Raji (cell line): ENCODE measurements around the gene CEP164.

ENCODE experiments used
- POLR2A ChIP-seq: IDR thresholded peaks from 2 replicates; pipeline ENCODE4 v1.6.1; 2011; ENCODE audit warnings: low read depth, low read length, control low read depth; ENCODE audit not compliant: insufficient read depth

CEP164 gene

DNA sequence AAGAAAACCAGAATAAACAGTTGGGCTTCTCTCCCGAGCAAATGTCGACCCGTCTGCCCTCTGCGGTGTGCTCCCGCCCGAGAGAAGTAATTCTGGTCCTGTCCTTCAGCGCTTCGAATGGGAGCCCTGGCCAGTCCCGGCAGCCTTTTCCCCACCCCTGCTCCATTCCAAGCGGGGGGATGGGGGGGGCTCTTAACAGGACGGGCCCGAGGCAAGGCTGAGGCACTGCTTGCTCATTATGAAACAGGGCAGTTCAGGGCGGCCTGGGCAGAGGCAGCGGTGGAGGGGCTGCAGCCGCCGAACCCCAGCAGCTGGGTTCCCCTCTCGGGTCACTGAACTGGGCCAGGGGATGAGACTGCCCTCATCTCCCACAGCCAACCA is 27.4 kb upstream of the CEP164 start:
- TF ChIP-seq POLR2A, result no peak

DNA sequence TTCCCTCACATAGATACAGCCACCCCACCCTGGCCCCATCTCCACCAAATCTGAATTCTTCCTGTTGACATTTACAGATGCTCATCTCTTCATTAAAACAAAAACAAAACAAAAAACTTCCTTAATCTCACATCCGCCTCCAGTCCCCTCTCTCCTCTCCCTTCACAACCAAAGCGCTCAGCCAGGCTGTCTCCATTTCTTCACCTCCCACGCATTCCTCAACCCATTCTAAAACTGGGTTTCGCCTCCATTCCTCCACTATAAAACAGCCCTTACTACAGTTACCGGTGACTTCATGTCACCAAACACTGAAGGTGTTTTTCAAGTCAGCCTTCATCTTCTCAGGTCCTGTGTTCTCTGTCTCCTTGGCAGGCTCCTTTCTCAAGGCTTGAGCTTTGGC is 26.9 kb upstream of the CEP164 start:
- no peak for TF ChIP-seq POLR2A

DNA sequence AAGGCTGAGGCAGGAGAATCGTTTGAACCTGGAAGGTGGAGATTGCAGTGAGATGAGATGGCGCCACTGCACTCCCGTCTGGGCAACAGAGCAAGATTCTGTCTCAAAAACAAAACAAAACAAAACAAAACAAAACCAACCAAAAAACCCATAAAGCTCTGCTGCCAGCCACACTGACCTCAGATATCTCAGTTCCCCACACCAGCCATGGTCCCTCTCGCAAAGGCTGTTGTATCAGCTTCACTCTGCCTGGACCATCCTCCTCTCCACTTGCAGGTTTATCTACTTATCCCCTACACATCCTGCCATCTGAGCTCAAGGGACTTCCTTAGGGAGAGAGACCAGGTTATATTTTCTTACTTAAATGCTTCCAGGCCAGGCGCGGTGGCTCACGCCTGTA is 25.4 kb upstream of the CEP164 start:
- TF ChIP-seq POLR2A, result no peak

- no peak for TF ChIP-seq POLR2A
Measured at GRCh38 chr11:117303101-117303500, 24.6 kb upstream of the CEP164 start.

DNA sequence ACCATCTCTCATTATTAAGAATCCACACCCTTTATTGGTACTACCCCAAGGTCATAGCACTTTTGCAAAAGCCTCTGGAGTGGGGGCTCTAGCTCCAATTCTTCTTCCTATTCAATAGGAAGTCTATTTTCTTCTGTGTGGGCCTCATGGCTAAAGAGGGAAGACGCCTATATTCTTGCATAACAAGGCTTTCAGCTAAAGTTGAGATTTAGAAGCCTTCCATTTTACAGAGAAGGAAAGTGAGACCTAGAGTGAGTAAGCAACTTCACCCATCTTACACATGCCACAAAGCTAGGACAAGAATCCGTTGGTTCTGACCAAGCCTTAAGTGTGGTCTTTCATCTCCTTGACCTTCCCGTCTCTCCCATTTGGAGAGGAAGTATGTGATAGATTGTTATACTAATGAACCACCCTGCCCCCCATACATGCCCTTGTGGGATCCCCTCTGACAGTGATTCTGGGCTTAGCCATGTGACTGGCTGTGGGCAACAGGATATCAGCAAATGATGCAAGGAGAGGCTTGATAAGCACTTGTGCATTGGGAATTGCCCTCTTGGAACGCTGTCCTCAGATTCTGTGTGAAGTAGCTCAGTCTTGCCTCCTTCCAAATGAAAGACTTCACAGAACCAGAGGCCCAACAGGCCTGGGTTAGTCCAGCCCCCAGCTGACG is 23.9 kb upstream of the CEP164 start:
- no peak for TF ChIP-seq POLR2A

DNA sequence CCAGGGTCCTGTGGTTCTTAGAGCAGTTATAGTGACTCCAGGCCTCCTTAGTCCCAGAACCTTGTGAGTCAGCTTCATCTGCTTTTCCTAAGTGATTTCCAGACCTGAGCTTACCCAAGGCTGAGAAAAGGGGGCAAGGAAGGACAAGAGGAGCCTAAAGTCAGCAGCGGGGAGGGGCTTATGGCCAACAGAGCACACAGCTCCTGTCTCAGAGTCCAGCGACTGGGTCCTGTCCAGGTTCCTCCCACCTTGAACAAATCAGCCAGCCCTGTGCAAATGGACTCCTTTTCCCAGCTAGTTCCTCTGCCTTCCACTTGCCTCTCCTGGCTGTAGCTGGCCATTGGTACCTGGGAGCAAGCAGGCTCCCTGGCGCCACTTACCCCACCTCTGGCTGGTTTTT is 22.5 kb upstream of the CEP164 start:
- no peak for TF ChIP-seq POLR2A

DNA sequence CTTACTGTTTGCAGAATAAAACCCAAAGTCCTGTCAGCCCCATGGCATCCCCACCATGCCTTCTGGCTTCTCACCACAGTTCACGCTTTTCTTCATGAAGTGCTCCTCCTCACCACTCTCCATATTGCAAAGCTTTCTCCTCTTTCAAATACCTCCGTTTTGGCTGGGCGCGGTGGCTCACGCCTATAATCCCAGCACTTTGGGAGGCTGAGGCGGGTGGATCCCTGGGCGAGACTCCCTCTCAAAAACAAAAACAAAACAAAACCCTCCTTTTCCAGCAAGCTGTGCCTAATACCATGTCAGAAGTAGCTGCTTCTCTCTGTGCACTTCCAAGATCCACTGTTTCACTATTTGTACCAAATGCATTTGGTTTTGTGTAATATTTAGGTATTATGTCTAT is 18.3 kb upstream of the CEP164 start:
- TF ChIP-seq POLR2A, result no peak

DNA sequence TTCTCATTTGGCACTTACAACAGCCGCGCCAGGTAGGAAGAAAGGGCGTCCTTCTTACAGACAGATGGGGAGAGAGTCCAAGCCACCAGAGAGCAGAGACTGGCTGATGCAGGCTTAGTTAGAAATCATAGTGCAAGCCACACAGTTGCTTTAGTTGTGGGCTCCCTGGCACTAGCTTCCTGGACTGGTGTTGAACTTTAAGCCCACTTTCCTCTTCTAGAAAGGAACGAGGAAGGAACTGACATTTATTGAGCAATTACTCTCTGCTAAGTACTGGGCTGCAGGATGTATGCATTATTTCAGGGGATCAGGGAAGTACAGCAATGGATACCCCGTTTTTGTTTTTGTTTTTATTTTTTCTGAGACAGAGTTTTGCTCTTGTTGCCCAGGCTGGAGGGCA is 14.6 kb upstream of the CEP164 start:
- TF ChIP-seq POLR2A, result no peak

DNA sequence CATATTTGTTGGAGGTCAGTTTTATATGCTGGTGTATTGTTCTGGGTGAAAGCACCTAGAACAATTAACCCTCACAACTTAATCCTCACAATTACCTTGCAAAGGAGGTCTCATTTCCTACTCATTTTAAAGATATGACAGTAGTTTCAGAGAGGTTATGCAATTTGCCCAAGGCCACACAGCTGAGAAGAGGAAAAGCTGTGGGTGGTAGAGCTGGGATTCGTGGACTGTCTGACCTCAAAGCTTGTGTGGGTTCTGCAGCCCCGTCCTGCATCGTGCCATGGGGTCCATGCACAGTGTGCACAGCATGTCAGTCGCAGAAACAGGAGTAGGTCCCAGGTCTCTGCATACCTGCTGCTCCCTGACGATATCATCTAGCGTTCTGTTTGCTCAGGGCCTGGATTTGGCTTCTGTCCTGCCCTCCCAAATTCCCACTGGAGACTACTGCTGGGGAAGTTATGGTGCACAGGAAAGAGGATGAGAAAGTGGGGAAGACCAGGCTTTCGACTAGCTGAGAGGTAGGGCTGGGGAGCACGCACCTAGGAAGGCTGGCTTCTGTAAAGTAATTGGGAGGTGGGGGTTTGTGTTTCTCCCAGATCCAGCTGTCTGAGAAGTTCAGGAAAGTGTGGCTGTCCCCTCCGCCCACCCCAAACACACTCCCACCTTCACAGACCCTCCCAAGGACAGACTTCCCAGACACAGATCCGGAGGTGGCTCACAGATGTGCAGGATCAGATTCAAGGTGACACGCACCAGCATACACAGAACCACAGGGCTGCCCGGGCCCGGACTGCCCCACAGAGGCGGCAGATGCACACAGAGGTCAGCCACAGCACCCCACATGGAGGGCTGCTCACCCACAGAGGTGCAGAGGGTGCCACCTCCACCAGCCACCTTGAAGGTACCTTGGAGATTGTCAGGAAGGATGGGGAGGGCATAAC is 13.6 kb upstream of the CEP164 start:
- no peak for TF ChIP-seq POLR2A

DNA sequence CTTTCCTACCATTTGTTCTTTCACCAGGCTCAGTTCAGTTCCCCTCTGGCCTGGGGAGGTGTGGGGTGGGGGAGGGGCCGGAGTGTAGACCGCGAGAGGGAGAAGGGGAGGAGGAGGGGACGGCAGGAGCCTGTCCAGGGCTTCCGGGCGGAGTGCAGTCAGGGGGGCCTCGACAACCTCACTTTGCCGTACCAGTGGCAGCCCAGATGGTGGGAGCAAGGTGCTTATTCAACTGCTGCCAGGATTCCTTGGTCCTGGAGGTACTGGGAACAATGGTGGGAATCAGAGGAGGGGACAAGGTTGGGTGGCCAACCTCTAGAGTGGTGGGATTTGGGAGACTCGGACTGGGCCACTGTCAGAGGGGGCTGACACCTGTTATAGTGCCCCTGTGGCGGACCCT is 12.8 kb upstream of the CEP164 start:
- no peak for TF ChIP-seq POLR2A

- TF ChIP-seq POLR2A, result no peak
Measured at GRCh38 chr11:117315285-117316196, 12.1 kb upstream of the CEP164 start.

- no peak for TF ChIP-seq POLR2A
Measured at GRCh38 chr11:117316197-117316961, 11.3 kb upstream of the CEP164 start, which contains the start of gene BACE1. BACE1 (minus strand) TSS chr11:117316256; CDS start chr11:117315795, 461 bp downstream.

DNA sequence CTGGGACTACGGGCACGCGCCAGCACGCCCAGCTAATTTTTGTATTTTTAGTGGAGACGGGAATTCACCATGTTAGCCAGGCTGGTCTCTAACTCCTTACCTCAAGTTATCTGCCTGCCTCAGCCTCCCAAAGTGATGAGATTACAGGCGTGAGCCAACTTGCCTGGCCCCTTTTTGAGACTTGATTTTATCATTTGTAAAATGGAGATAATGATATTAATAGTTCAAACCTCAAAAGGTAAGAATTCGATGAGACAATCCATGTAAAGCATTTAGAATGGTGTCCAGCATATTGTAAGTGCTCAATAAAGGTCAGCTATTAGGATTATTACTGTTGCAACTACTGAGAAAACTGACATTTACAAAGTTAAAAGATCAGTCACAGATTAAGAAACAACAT is 8.9 kb upstream of the CEP164 start:
- no peak for TF ChIP-seq POLR2A

DNA sequence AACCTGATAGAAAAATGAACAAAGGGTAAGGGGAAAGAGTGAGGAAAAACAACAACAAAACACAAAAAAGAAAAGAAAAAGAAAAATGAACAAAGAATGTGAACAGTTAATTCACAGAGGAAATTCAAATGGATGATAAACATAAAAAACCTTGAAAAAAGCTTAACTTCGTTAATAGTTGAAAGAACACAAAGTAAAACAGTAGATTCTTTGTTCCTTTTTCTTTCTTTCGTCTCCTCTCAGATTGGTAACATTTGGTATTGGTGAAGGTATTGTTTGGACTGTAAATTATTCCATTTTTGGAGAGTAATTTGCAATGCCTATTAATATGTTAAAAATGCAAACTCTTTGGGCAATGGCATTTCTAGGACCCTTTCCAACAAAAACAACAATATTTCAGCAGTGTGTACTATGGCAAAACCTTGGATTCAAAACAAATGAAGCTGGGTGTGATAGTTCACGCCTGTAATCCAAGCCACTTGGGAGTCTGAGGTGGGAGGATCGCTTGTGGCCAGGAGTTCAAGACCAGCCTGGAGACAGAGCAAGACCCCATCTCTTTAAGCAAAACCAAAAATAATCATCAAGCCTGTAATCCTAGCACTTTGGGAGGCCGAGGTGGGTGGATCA is 8.3 kb upstream of the CEP164 start:
- TF ChIP-seq POLR2A, result no peak
